IPS-20b (cell line): Measurements from ENCODE around the gene TIMM44.

Source experiments
- H3K27ac ChIP-seq: one replicate; pipeline ENCODE4 v1.5.1; 2013; ENCODE audit warnings: low read length
- H3K27me3 ChIP-seq: 2 replicates; pipeline ENCODE4 v1.6.1; 2013; ENCODE audit warnings: mild to moderate bottlenecking, low read length, inconsistent platforms; ENCODE audit not compliant: insufficient read depth
- H3K36me3 ChIP-seq: 2 replicates; pipeline ENCODE4 v1.6.1; 2013; ENCODE audit warnings: low read depth, mild to moderate bottlenecking, inconsistent platforms, low read length, moderate library complexity; ENCODE audit not compliant: insufficient read depth
- H3K4me1 ChIP-seq: 2 replicates; pipeline ENCODE4 v1.6.1; 2013; ENCODE audit warnings: mild to moderate bottlenecking, control low read depth, inconsistent platforms, low read length, moderate library complexity; ENCODE audit not compliant: insufficient read depth
- H3K4me3 ChIP-seq: 2 replicates; pipeline ENCODE4 v1.5.1; 2013; ENCODE audit warnings: mild to moderate bottlenecking, low read length, inconsistent platforms
- H3K9ac ChIP-seq: 2 replicates; pipeline ENCODE4 v1.6.1; 2013; ENCODE audit warnings: low read depth, mild to moderate bottlenecking, inconsistent platforms, low read length, moderate library complexity
- H3K9me3 ChIP-seq: 2 replicates; pipeline ENCODE4 v1.6.1; 2013; ENCODE audit warnings: mild to moderate bottlenecking, low read depth, low read length, inconsistent platforms; ENCODE audit not compliant: insufficient read depth

The TIMM44 gene

GRCh38 chr19:7881910-7882309 is 61.6 kb downstream of the TIMM44 start:
- Histone ChIP-seq H3K27ac (no peak overlapping the region), H3K27me3 (no peaks in the 10 kb centered on the region), H3K4me3 (no peak overlapping the region), H3K36me3 (no peaks in the 10 kb centered on the region), H3K9ac (no peak overlapping the region), H3K9me3 (no peaks in the 10 kb centered on the region), H3K4me1 (no peaks in the 10 kb centered on the region)

- no peaks in the 10 kb centered on the region for H3K9me3 ChIP-seq
Measured at GRCh38 chr19:7879836-7880235, 63.6 kb downstream of the TIMM44 start.

GRCh38 chr19:7879111-7879807 is 64.2 kb downstream of the TIMM44 start:
- no peaks in the 10 kb centered on the region for H3K4me1 ChIP-seq
- H3K36me3 ChIP-seq = no peaks in the 10 kb centered on the region
- H3K4me3 ChIP-seq = no peak overlapping the region
- no peaks in the 10 kb centered on the region for H3K9me3 ChIP-seq
- H3K9ac ChIP-seq = no peak overlapping the region
- no peaks in the 10 kb centered on the region for H3K27me3 ChIP-seq
- no peak overlapping the region for H3K27ac ChIP-seq

More at GRCh38 chr19:7879836-7880235, 63.6 kb downstream of the TIMM44 start:
- no peak overlapping the region for H3K27ac ChIP-seq
- H3K4me1 ChIP-seq = no peaks in the 10 kb centered on the region
- H3K36me3 ChIP-seq = no peaks in the 10 kb centered on the region
- H3K27me3 ChIP-seq = no peaks in the 10 kb centered on the region
- H3K4me3 ChIP-seq = no peak overlapping the region
- no peak overlapping the region for H3K9ac ChIP-seq

- no peak overlapping the region for H3K4me3 ChIP-seq
Measured at GRCh38 chr19:7877249-7877836, 66.1 kb downstream of the TIMM44 start.

More at GRCh38 chr19:7877249-7877836, 66.1 kb downstream of the TIMM44 start:
- no peak overlapping the region for H3K27ac ChIP-seq
- H3K27me3 ChIP-seq = peaks cover 14% of the 10 kb centered on the region
- no peaks in the 10 kb centered on the region for H3K36me3 ChIP-seq
- H3K9ac ChIP-seq = no peak overlapping the region
- no peaks in the 10 kb centered on the region for H3K9me3 ChIP-seq
- no peaks in the 10 kb centered on the region for H3K4me1 ChIP-seq
